T-helper 2 cell treated with Interferon-gamma antibody and Interleukin-4, amounts not matched to agents 5 μg/mL and 100 μg/mL, for 36 hours (primary cell): ENCODE data around the gene APOA4.

ENCODE experiments used
- DNase-seq: peaks from one replicate; pipeline ENCODE4 v3.0.0; 2021; ENCODE audit warnings: low spot score
- H3K27ac Mint-ChIP-seq: one replicate; pipeline ENCODE4 v1.8.0; 2021; ENCODE audit warnings: mild to moderate bottlenecking, mixed read lengths
- H3K27me3 Mint-ChIP-seq: one replicate; pipeline ENCODE4 v1.8.0; 2021; ENCODE audit warnings: low read depth, mixed read lengths
- H3K36me3 Mint-ChIP-seq: one replicate; pipeline ENCODE4 v1.8.0; 2021; ENCODE audit warnings: low read depth, mixed read lengths
- H3K4me1 Mint-ChIP-seq: one replicate; pipeline ENCODE4 v1.8.0; 2021; ENCODE audit warnings: low read depth, mixed read lengths
- H3K4me3 Mint-ChIP-seq: one replicate; pipeline ENCODE4 v1.8.0; 2022; ENCODE audit warnings: mild to moderate bottlenecking, moderate library complexity, mixed read lengths
- H3K9me3 Mint-ChIP-seq: one replicate; pipeline ENCODE4 v1.8.0; 2021; ENCODE audit warnings: mixed read lengths

APOA4 gene

GRCh38 chr11:116857936-116858335 lies 34.8 kb upstream of the APOA4 start:
- Mint-ChIP-seq H3K4me3 (no peak overlapping the region), H3K36me3 (peaks cover 50% of the 10 kb centered on the region), H3K9me3 (no peaks in the 10 kb centered on the region), H3K4me1 (peaks cover 30% of the 10 kb centered on the region), H3K27me3 (no peaks in the 10 kb centered on the region), H3K27ac (no peak overlapping the region)
- no peak for DNase-seq

GRCh38 chr11:116857316-116857715 lies 34.2 kb upstream of the APOA4 start:
- Mint-ChIP-seq H3K9me3 (no peaks in the 10 kb centered on the region), H3K4me1 (peaks cover 37% of the 10 kb centered on the region), H3K27me3 (no peaks in the 10 kb centered on the region), H3K27ac (no peak overlapping the region), H3K4me3 (no peak overlapping the region), H3K36me3 (peaks cover 52% of the 10 kb centered on the region)
- no peak for DNase-seq

DNA sequence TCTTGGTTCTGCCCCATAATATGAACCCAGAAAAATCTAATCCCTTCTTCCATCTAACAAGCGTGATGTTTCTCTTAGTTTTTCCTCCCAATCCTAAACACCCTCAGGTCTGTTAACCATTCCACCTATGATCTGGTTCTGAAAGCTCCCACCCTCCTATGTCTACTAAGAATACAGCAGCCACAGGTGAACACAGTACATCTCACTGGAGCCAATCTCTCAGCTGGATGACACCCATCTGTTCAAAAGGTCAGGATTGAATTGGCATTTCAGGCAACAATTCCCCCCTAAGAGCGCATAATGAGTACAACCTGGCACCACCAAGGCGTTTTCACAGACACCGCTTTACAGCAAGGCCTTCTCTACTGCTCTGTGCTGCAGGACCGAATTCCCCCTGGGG lies 33.3 kb upstream of the APOA4 start:
- Mint-ChIP-seq H3K27ac (peak overlapping the region; percentile 46), H3K36me3 (peaks cover 45% of the 10 kb centered on the region), H3K9me3 (no peaks in the 10 kb centered on the region), H3K27me3 (no peaks in the 10 kb centered on the region), H3K4me3 (no peak overlapping the region), H3K4me1 (peaks cover 43% of the 10 kb centered on the region)
- no peak for DNase-seq

- H3K27me3 Mint-ChIP-seq: no peaks in the 10 kb centered on the region
- H3K9me3 Mint-ChIP-seq: no peaks in the 10 kb centered on the region
- peak overlapping the region; percentile 52 for H3K4me3 Mint-ChIP-seq
- peak overlapping the region; percentile 84 for H3K27ac Mint-ChIP-seq
- H3K36me3 Mint-ChIP-seq: peaks cover 41% of the 10 kb centered on the region
- no peak for DNase-seq
- H3K4me1 Mint-ChIP-seq: peaks cover 48% of the 10 kb centered on the region
Observed at GRCh38 chr11:116855413-116855812, 32.3 kb upstream of the APOA4 start.

GRCh38 chr11:116853461-116854073 lies 30.5 kb upstream of the APOA4 start:
- peak; percentile 81 for DNase-seq
- peak overlapping the region; percentile 81 for H3K4me3 Mint-ChIP-seq
- peaks cover 58% of the 10 kb centered on the region for H3K4me1 Mint-ChIP-seq
- peaks cover 43% of the 10 kb centered on the region for H3K36me3 Mint-ChIP-seq
- peak overlapping the region; percentile 97 for H3K27ac Mint-ChIP-seq
- H3K9me3 Mint-ChIP-seq: no peaks in the 10 kb centered on the region
- no peaks in the 10 kb centered on the region for H3K27me3 Mint-ChIP-seq

- DNase-seq: no peak
- H3K9me3 Mint-ChIP-seq: no peaks in the 10 kb centered on the region
- H3K36me3 Mint-ChIP-seq: peaks cover 33% of the 10 kb centered on the region
- H3K4me1 Mint-ChIP-seq: peaks cover 58% of the 10 kb centered on the region
- H3K4me3 Mint-ChIP-seq: peak overlapping the region; percentile 81
- H3K27me3 Mint-ChIP-seq: no peaks in the 10 kb centered on the region
- peak overlapping the region; percentile 97 for H3K27ac Mint-ChIP-seq
Observed at GRCh38 chr11:116852261-116853031, 29.3 kb upstream of the APOA4 start.

- Mint-ChIP-seq H3K36me3 (peaks cover 34% of the 10 kb centered on the region), H3K4me3 (peak overlapping the region; percentile 81), H3K9me3 (no peaks in the 10 kb centered on the region), H3K27me3 (no peaks in the 10 kb centered on the region), H3K27ac (peak overlapping the region; percentile 97), H3K4me1 (peaks cover 58% of the 10 kb centered on the region)
- peak; percentile 29 for DNase-seq
Observed at GRCh38 chr11:116851626-116852025, 28.5 kb upstream of the APOA4 start.

- Mint-ChIP-seq H3K27ac (peak overlapping the region; percentile 22), H3K36me3 (peaks cover 38% of the 10 kb centered on the region), H3K4me3 (no peak overlapping the region), H3K9me3 (no peaks in the 10 kb centered on the region), H3K27me3 (no peaks in the 10 kb centered on the region), H3K4me1 (peaks cover 46% of the 10 kb centered on the region)
- no peak for DNase-seq
Observed at GRCh38 chr11:116849486-116849885, 26.4 kb upstream of the APOA4 start.

- no peak overlapping the region for H3K27ac Mint-ChIP-seq
- no peaks in the 10 kb centered on the region for H3K9me3 Mint-ChIP-seq
- H3K4me1 Mint-ChIP-seq: peaks cover 42% of the 10 kb centered on the region
- peaks cover 35% of the 10 kb centered on the region for H3K36me3 Mint-ChIP-seq
- DNase-seq: no peak
- H3K4me3 Mint-ChIP-seq: no peak overlapping the region
- no peaks in the 10 kb centered on the region for H3K27me3 Mint-ChIP-seq
Observed at GRCh38 chr11:116849060-116849459, 26.0 kb upstream of the APOA4 start.

GRCh38 chr11:116847612-116848011 lies 24.5 kb upstream of the APOA4 start:
- peaks cover 27% of the 10 kb centered on the region for H3K4me1 Mint-ChIP-seq
- H3K4me3 Mint-ChIP-seq: no peak overlapping the region
- H3K36me3 Mint-ChIP-seq: peaks cover 33% of the 10 kb centered on the region
- no peaks in the 10 kb centered on the region for H3K27me3 Mint-ChIP-seq
- H3K27ac Mint-ChIP-seq: no peak overlapping the region
- H3K9me3 Mint-ChIP-seq: no peaks in the 10 kb centered on the region
- DNase-seq: no peak

DNA sequence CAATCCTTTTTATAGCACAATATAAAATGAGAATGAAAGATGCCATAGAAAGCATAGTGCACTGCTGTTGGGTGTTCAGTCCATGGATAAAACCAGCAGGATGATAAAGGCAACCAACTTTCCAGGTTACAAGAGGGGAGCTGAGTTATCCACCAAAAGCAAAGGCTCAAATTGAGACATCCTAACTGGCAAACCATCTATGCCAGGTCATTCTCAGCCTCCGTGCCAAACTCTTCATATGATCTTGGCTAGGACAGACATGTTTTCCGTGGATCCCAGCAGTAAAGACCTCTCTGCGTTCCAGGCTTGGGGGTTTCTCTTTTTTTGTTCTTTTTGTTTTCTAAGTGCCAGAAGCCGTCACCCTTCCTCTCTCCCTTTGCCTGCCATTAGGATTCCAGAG lies 21.6 kb upstream of the APOA4 start:
- Mint-ChIP-seq H3K9me3 (no peaks in the 10 kb centered on the region), H3K4me1 (peaks cover 3% of the 10 kb centered on the region), H3K4me3 (no peak overlapping the region), H3K27me3 (no peaks in the 10 kb centered on the region), H3K36me3 (peaks cover 24% of the 10 kb centered on the region), H3K27ac (no peak overlapping the region)
- DNase-seq: no peak

DNA sequence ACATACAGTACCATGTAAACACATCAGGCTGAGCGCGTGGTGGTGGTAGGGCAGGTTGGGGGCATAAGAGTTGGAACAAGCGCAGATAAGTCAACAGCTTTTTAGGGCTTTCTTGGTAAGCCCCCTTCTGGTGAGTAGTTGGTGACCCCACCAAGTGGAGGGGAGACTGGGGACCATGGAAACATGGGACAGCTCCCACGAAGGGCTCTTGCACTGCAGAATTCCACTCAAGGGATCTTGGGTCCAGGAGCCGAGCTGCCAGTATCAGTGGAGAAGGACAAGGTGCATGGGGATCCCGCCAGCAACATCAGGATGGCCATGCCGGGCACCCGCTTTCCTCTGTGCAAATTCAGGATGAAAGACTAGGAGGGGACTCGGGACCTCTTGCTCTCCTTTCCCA lies 20.6 kb upstream of the APOA4 start:
- H3K36me3 Mint-ChIP-seq: peaks cover 20% of the 10 kb centered on the region
- no peaks in the 10 kb centered on the region for H3K27me3 Mint-ChIP-seq
- no peaks in the 10 kb centered on the region for H3K9me3 Mint-ChIP-seq
- H3K27ac Mint-ChIP-seq: no peak overlapping the region
- DNase-seq: no peak
- H3K4me1 Mint-ChIP-seq: peaks cover 2% of the 10 kb centered on the region
- no peak overlapping the region for H3K4me3 Mint-ChIP-seq

DNA sequence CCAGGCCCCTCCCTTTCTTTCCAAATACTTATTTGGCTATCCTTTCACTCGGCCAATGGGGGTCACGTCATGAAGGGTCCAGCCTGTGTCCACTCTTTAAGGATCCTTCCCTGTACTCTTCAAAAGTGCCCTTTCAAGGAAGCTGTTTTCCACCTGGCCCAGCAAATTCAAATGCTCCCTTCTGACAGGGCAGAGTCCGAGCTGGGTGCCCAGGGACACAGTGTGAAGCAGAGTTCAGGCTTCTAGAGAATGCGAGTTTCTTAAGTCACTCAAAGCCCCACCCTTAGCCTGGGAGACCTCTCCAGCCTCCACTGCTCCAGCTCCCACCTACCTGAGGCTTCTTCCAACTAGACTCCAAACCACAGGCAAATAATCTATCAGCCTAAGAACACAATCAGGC lies 19.8 kb upstream of the APOA4 start:
- Mint-ChIP-seq H3K4me1 (peaks cover 6% of the 10 kb centered on the region), H3K9me3 (no peaks in the 10 kb centered on the region), H3K36me3 (peaks cover 20% of the 10 kb centered on the region), H3K4me3 (no peak overlapping the region), H3K27ac (no peak overlapping the region), H3K27me3 (no peaks in the 10 kb centered on the region)
- DNase-seq: no peak

- Mint-ChIP-seq H3K9me3 (no peaks in the 10 kb centered on the region), H3K27ac (no peak overlapping the region), H3K4me1 (peaks cover 6% of the 10 kb centered on the region), H3K4me3 (no peak overlapping the region), H3K36me3 (peaks cover 16% of the 10 kb centered on the region), H3K27me3 (no peaks in the 10 kb centered on the region)
- DNase-seq: no peak
Observed at GRCh38 chr11:116842117-116842516, 19.0 kb upstream of the APOA4 start.
